Neural progenitor cell (in vitro differentiated cells): ENCODE measurements around the gene VEPH1.

Experiments
- CTCF ChIP-seq: fragments of 200-600 bp; sonication (generic); IDR thresholded peaks from 2 replicates; pipeline ENCODE4 v1.5.1; 2017; ENCODE audit warnings: antibody characterized with exemption, mild to moderate bottlenecking
- EZH2 ChIP-seq: fragments of 200-600 bp; sonication (generic); IDR thresholded peaks from 2 replicates; pipeline ENCODE4 v1.6.1; 2017; ENCODE audit warnings: antibody characterized with exemption, mild to moderate bottlenecking, moderate library complexity
- EZH2phosphoT487 ChIP-seq: fragments of 200-600 bp; sonication (generic); IDR thresholded peaks from 2 replicates; pipeline ENCODE4 v1.6.1; 2017; ENCODE audit warnings: antibody characterized with exemption

DNA sequence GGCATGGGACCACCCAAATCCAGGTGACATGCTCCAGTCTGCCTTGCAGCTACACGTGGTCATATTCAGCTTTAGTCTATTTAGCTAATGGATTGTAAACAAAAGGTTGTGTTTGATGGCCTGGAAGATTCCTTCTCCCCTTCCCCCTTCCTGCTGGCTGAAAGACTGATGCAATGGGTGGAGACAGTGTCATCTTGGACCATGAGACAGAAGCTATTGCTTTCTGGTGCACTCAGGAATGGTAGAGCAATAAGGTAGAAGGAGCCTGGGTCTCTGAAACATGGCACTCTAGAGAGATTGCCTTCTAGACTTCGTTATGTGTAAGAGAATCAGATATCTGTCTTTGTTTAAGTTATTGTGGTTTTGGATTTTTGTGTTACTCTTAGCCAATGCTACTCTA is 92.3 kb downstream of the VEPH1 start:
- TF ChIP-seq EZH2phosphoT487, result no peak
- no peak for TF ChIP-seq CTCF
- TF ChIP-seq EZH2, result no peak
